ENCODE measurements around the gene ZBTB1. TPM values are rescaled to one million over a fixed set of nuclear protein-coding genes. Genes with fewer than 3 reads are reported as not detected.

The ZBTB1 gene
- total and polyA plus RNA-seq, 10 of the 15 experiments (the other 5 are each of a cell fraction or from before 2014, with no cell fraction given), result 12.3 to 127 (median 40.0) TPM

DNA sequence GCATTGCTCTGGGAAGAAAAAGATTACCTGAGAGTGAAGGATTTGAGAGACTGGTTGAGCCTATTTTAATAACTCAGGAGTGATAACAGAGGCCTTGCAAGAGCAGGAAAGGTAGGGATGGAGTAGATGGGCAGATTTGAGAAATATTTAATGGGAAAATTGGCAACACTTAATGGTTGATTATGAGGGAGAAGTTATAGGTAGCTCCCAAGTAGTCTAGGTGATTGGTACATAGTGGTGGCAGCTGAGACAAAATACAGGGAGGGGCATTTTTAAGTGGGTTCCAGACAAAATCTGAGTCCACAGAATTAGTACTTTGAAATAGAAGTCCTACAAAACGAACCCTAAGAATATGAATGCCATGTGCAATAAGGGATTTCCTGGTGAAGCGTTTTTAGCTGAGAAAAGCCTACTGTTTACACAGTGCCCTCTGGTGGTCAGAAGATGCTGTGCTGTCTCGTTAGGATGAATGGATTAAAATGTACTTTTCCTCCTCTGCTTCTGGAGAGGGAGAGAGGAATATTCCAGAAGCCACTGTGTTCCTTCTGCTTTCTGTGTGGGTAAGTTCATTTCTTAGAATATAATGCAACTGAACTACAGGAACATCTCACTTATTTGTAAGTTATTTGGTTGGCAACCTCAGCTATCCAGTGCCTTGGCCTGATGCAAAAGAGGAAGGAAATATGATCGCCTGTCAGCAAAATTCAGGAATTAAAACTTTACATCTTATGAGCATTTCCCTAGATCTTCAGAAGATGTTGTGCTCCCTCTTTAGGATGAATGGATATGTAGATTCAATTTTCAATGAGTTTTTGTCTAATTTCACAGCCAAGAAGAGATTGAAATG, 6.5 kb downstream of the ZBTB1 start (continued):
- TF ChIP-seq, protein P1, sequence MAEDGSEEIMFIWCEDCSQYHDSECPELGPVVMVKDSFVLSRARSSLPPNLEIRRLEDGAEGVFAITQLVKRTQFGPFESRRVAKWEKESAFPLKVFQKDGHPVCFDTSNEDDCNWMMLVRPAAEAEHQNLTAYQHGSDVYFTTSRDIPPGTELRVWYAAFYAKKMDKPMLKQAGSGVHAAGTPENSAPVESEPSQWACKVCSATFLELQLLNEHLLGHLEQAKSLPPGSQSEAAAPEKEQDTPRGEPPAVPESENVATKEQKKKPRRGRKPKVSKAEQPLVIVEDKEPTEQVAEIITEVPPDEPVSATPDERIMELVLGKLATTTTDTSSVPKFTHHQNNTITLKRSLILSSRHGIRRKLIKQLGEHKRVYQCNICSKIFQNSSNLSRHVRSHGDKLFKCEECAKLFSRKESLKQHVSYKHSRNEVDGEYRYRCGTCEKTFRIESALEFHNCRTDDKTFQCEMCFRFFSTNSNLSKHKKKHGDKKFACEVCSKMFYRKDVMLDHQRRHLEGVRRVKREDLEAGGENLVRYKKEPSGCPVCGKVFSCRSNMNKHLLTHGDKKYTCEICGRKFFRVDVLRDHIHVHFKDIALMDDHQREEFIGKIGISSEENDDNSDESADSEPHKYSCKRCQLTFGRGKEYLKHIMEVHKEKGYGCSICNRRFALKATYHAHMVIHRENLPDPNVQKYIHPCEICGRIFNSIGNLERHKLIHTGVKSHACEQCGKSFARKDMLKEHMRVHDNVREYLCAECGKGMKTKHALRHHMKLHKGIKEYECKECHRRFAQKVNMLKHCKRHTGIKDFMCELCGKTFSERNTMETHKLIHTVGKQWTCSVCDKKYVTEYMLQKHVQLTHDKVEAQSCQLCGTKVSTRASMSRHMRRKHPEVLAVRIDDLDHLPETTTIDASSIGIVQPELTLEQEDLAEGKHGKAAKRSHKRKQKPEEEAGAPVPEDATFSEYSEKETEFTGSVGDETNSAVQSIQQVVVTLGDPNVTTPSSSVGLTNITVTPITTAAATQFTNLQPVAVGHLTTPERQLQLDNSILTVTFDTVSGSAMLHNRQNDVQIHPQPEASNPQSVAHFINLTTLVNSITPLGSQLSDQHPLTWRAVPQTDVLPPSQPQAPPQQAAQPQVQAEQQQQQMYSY (CRISPR knock-in tag; IDR thresholded peaks at IDR 0.05), result no peak
- no peak for TF ChIP-seq EP300 (IDR thresholded peaks at IDR 0.05; ENCODE audit: borderline replicate concordance in 1 of 2, control insufficient read depth in 1 of 2, low read depth in 2 of 2, low read length in 2 of 2)
- no peak for TF ChIP-seq SIN3A (IDR thresholded peaks at IDR 0.05; ENCODE audit: low read depth, low read length)
- TF ChIP-seq FOXM1 (IDR thresholded peaks at IDR 0.05; ENCODE audit: low read depth, low read length), result peak; percentile 40; the same call in 1 of the 2 replicates
- TF ChIP-seq, protein P2, sequence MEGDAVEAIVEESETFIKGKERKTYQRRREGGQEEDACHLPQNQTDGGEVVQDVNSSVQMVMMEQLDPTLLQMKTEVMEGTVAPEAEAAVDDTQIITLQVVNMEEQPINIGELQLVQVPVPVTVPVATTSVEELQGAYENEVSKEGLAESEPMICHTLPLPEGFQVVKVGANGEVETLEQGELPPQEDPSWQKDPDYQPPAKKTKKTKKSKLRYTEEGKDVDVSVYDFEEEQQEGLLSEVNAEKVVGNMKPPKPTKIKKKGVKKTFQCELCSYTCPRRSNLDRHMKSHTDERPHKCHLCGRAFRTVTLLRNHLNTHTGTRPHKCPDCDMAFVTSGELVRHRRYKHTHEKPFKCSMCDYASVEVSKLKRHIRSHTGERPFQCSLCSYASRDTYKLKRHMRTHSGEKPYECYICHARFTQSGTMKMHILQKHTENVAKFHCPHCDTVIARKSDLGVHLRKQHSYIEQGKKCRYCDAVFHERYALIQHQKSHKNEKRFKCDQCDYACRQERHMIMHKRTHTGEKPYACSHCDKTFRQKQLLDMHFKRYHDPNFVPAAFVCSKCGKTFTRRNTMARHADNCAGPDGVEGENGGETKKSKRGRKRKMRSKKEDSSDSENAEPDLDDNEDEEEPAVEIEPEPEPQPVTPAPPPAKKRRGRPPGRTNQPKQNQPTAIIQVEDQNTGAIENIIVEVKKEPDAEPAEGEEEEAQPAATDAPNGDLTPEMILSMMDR (IDR thresholded peaks at IDR 0.05 in 2 of 3, conservative IDR thresholded peaks at IDR 0.05 in 1 of 3; ENCODE audit: control insufficient read depth in 2 of 3, extremely low read depth in 1 of 3, insufficient read depth in 1 of 3, low read depth in 3 of 3, low read length in 3 of 3), result peak; percentile 82 to 95 (median 84)
- 0 out of 2 replicates have a peak, but pooled peaks have one; percentile 80 for TF ChIP-seq SMARCA5 (IDR thresholded peaks at IDR 0.05)
- peak; percentile 76 for TF ChIP-seq SMC3 (IDR thresholded peaks at IDR 0.05; ENCODE audit: borderline replicate concordance, low read length)
- peak; percentile 90 for TF ChIP-seq MXI1 (IDR thresholded peaks at IDR 0.05; ENCODE audit: low read depth, low read length)
- peak; percentile 68 for TF ChIP-seq RAD21 (IDR thresholded peaks at IDR 0.05; ENCODE audit: insufficient read depth, low read depth, low read length)
- TF ChIP-seq WRNIP1 (IDR thresholded peaks at IDR 0.05; ENCODE audit: borderline replicate concordance, low read depth, low read length), result 0 out of 2 replicates have a peak, but pooled peaks have one; percentile 47
- TF ChIP-seq IKZF1 (conservative IDR thresholded peaks at IDR 0.05), result peak; percentile 53
- TF ChIP-seq, protein P3, sequence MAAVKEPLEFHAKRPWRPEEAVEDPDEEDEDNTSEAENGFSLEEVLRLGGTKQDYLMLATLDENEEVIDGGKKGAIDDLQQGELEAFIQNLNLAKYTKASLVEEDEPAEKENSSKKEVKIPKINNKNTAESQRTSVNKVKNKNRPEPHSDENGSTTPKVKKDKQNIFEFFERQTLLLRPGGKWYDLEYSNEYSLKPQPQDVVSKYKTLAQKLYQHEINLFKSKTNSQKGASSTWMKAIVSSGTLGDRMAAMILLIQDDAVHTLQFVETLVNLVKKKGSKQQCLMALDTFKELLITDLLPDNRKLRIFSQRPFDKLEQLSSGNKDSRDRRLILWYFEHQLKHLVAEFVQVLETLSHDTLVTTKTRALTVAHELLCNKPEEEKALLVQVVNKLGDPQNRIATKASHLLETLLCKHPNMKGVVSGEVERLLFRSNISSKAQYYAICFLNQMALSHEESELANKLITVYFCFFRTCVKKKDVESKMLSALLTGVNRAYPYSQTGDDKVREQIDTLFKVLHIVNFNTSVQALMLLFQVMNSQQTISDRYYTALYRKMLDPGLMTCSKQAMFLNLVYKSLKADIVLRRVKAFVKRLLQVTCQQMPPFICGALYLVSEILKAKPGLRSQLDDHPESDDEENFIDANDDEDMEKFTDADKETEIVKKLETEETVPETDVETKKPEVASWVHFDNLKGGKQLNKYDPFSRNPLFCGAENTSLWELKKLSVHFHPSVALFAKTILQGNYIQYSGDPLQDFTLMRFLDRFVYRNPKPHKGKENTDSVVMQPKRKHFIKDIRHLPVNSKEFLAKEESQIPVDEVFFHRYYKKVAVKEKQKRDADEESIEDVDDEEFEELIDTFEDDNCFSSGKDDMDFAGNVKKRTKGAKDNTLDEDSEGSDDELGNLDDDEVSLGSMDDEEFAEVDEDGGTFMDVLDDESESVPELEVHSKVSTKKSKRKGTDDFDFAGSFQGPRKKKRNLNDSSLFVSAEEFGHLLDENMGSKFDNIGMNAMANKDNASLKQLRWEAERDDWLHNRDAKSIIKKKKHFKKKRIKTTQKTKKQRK (IDR thresholded peaks at IDR 0.05; ENCODE audit: low read depth, low read length), result no peak
- no peak for TF ChIP-seq GABPA (IDR thresholded peaks at IDR 0.05; ENCODE audit: low read depth)
- peak in 1 of 2 experiments; percentile 25; a peak in 1 of 4 replicates for TF ChIP-seq IKZF2 (IDR thresholded peaks at IDR 0.05)
- TF ChIP-seq SP1 (IDR thresholded peaks at IDR 0.05; ENCODE audit: low read depth, low read length), result no peak
- TF ChIP-seq FOS (IDR thresholded peaks at IDR 0.05; ENCODE audit: borderline replicate concordance, extremely low read depth, insufficient read length), result no peak
- no peak for TF ChIP-seq BACH1 (IDR thresholded peaks at IDR 0.05; ENCODE audit: borderline replicate concordance)

Measured in GM12878 (cell line).